GM19397 (cell line): Measurements from ENCODE around the gene NGEF.

Source experiments
- ATAC-seq: cut with Tn5 transposase; IDR thresholded peaks from one replicate; pipeline ENCODE4 v1.9.1; 2021; ENCODE audit warnings: mild to moderate bottlenecking, moderate library complexity; ENCODE audit not compliant: unreplicated experiment

The NGEF gene

DNA sequence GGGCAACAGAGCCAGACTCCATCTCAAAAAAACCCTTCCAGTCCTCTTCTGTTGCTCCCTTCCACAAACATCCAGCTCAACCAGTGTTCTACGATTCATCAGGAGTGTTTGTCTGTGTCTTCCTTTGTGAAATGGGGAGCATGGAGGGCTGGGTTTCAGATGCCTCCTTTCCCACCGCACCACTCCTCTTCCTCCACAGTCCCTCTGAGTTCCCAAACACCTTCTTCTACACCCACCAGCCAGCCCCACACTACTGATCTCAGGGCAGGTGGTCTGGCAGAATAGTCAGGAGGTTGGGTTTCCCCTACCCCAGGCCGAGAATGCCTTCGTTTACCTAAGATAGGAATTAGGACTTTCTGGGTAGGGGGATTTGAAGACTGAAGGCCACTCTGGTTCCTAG lies 36.9 kb downstream of the NGEF start:
- no peak for ATAC-seq

DNA sequence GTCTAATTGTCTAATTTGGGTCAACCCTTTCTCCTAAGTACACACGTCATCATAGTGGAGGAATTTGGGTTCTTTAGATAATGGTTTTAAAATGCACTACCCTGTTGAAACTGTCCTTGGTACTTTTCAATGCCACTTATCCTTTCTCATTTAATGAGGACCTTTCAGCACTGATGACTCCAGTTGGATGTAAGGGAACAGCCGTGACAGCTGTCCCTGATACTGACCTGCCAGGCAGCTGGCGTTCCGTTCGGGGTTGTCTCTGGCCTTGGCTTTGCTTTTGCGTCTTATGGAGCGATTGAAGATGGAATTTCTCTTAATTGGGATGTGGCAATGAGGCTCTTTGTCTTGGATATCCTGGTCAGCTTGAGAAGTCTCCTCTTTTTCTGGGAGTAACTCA lies 38.7 kb downstream of the NGEF start:
- no peak for ATAC-seq

DNA sequence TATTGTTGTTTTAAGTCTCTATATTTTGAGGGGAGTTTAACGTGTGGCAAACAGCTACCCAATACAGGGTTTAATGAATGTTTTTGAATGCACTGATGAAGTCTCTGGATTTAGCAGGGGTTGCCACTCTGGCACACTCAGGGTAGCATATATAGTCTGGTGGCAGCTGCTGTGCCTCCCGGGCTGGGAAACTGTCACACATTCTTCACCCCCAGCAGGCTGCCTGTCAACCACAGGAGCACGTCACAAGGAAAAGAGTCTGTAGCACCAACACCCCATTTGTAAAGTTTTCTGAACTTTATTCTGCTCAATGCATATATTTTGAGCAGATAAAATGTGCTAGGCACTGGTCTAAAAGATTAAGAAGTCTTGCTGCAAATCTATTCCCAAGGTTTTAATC lies 39.3 kb downstream of the NGEF start:
- no peak for ATAC-seq

- no peak for ATAC-seq
Observed at GRCh38 chr2:232973011-232973735, 39.9 kb downstream of the NGEF start.

DNA sequence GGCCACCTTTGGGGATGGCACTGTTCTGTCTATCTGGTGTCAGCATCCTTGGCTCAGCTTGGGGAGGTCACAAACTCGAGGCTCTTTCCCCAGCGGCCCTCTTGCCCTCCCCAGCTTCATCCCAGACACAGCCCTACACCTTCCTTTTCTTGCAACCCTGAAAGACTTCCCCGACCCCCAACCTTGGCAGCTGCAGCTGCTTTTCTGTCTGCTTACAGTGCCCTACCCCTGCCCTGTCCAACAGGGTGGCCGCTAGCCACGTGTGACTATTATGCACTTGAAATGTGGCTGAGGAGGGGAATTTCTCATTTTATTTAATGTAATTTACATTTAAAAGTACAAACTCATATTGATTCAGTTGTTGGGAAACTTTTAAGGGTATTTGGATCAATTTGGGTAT lies 41.3 kb downstream of the NGEF start:
- ATAC-seq, result no peak

DNA sequence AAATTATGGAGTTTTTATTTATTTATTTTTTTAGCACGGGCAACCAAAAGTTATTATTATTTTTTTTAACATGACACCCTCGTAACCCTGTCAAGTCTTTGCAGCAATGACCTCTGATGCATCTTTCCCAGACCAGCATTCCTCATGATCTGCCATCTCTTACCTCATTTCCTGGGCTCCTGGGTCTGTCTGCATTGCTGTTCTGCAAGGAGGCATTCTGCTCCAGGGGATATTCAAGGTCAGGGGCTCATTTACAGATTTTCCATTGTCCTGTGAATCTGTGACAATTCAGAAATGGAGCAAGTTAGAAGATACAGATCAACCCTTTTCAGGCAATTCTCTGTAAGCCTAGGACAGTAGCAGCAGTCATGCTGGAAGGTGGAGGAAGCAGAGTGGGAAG lies 43.0 kb downstream of the NGEF start:
- no peak for ATAC-seq

DNA sequence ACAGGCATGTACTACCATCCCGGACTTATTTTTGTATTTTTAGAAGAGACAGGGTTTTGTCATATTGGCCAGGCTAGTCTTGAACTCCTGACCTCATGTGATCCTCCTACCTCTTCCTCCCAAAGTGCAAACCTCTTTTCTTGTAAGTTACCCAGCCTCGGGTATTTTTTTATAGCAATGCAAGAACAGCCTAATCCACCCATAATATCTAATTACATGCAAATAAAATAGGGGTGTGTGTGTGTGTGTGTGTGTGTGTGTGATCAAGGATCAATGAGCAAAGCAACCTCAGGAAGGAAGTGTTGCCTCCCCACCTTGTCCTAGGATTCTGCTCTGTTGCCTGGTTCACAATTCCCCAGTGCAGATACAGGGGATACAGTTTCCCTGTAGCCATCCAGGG lies 45.6 kb downstream of the NGEF start:
- ATAC-seq, result no peak

DNA sequence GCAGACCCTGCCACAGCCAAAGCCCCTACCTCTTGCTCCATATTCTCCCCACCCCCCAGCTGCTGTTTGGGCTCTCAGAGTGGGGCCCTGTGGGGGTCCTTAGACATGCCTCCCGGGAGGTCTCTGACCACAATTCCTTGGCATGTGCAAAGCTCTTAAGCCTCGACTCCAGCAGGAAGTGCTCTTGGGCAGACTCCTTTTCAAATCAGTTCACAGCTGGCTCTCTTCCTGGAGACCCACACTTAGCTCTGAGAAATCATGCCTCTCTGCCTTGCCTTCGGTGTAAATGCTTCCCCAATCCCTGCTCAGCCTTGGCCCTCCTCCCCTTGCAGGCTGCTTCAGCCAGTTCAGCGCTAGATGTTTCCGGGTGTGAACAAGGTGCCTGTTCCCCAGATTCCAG lies 46.9 kb downstream of the NGEF start:
- ATAC-seq, result no peak

- no peak for ATAC-seq
Observed at GRCh38 chr2:232963913-232964312, 49.1 kb downstream of the NGEF start.

DNA sequence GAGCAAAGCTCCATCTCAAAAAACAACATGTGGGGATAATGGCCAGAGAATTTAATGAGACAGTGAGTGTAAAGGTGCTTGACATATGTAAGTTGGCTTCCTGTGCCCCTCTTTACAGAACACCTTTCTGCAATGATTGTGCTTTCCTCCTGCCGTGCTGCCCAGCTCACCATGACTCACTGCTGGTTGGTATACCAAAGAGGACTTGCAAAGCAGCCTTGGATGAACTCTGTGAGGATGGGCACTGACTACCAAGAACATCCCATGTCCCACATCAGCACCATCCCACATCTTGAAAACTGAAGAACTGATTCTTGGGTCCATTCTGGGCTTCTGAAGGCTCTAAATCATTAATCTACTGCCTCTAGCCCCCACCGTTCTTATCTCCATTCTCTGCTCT lies 52.2 kb downstream of the NGEF start:
- no peak for ATAC-seq

DNA sequence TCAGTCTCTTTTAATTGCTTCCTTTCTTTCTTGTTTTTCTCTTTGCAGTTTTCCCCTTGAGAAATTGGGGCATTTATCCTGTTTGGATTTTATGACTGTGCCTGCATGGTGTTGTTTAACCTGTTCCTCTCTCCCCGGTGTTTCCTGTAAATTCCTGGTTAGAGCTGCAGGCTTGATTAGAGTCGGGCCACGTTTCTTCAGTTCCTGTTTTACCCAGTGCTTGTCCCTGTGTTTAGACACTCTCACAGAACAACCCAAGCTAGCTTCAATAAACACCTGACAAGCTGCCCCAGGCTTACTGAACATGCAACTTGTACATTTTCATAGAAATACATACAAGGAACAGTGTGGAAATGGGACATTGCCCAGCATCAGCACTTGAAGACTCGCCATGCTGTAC lies 53.9 kb downstream of the NGEF start:
- ATAC-seq, result no peak

GRCh38 chr2:232957657-232958090 lies 55.4 kb downstream of the NGEF start:
- ATAC-seq, result no peak

DNA sequence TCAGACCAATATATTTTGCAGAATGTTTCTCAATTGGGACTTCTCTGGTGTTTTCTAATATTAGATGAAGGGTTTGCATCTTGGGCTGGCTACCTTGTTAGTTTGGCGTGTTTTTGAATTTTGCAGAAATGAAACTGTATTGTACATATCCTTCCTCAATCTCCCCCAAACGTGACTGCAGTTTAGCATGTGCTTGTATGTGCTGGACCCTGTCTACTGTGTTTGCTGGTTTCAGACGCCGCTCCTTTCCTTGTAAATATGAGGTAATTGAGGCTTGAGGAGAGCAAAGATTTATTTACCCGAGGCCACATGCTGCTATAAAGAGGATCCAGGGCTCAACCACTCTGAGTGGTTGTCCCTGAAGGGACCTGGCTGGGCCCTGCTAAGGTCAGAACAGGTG lies 57.2 kb downstream of the NGEF start:
- no peak for ATAC-seq

DNA sequence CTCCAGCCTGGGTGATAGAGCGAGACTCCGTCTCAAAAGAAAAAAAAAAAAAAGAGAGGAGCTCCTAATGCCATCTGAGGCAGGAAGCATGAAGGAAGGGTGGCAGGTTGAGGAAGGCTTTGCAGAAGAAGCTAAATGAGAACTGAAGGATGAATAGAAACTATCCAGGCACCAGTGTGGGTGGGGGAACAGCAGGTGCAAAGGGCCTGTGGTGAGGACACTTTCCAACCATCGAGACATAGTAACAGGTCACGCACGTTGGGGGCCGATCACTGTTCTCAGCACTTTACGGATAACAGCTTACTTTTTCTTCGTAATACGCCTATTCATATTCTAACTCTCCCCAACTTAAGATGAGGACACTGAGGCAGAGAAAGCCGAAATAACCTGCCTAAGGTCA lies 58.4 kb downstream of the NGEF start:
- no peak for ATAC-seq

DNA sequence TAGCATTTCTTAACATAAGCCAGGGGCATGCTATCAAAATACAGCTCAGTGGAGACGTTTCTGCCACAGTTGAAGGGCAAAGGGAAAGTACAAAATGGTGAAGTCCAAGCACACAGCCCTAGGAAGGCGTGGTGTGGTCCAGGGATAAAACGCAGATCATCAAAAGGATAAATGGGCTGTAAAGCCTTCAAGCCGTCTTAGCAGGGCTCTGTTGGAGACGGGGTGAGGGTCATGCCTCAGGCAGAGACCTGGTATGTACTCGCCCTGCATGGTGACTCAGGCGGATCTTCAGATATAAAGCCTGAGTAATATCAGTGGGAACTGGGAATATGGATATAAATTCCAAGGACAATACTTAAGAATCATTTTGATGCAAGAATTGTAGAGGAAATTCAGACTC lies 61.2 kb downstream of the NGEF start:
- ATAC-seq, result no peak

- no peak for ATAC-seq
Observed at GRCh38 chr2:232951181-232951580, 61.9 kb downstream of the NGEF start.

GRCh38 chr2:232950751-232951150 lies 62.3 kb downstream of the NGEF start:
- no peak for ATAC-seq

DNA sequence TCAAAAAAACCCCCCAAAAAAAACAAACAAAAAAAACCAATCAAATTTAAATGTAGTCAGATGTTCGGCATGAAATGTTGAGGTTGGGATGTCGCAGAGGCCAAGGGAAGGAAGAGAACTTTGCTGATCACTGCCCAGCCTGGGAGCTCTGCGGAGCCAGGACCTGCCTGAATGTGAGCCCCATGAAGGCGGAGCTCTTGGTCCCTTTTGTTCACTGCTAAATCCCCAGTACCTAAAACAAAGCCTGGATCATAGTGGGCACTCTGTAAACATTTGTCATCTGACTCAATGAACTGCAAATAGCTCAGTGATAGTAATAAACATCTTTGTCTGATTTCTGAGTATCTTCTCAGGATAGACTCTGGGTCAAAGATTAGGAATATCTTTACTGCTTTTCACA lies 64.0 kb downstream of the NGEF start:
- no peak for ATAC-seq

DNA sequence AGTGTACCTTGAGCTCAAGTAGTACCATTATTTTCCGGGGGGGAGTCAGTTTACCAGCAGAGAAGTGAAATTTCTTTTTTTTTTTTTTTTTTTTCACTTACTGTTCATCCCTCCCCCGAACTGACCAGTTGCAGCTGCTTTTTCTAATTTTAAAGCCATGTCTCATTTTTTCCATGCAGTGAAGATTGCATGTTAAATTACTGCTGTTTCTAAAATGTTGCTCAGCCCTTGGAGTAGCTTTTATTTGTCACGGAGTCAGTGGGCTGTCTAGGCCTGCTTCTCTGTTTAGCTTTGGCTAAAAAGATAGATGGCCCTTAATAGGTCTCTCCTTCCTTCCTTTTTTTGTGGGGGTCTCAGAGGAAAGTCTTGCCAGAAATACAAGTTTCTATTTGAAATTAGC lies 70.2 kb downstream of the NGEF start:
- ATAC-seq, result no peak

DNA sequence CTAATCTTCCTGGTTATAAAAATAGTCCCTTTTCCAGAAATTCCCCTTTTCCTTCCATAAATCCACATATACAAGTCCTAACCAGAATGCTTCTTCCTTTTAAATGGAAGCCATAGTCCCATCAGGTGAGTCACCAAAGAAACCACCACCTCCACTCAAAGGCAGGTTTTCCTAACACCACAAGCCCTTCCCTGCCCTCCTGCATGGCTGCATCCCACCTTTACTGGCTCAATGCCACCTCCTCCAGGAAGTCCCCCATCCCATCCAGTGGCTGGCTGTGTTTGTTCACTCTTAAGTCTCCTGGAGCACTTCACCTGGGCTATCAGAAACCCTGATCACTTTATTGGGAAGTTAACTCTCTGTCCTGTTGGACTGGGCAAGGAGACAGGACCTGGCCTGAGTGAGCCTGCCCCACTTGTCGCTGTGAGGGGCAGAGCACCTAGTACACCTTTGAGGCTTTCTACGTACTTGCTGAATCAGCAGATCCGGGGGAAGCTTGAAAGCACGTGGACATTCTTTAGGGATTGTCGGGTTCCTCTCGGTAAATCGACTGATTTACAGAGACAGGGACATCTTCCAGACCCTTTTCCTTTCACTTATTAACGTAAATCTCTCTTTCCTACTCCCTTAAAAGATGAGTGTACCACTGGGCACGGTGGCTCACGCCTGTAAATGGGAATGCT lies 71.0 kb downstream of the NGEF start:
- ATAC-seq, result no peak

DNA sequence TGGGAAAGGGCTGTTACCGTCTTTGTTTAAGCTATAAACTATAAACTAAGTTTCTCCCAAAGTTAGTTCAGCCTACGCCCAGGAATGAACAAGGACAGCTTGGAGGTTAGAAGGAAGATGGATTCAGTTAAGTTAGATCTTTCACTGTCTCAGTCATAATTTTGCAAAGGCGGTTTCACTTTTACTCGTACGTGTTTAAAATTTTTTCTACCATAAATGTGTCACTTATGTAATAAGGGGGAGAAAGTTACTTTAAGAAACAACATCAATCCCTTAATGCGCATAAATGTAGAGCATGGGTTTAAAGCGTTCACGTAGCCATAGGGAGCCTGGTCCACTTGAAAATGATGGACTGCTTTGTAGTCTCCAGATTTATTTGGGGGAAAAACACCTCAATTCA lies 71.7 kb downstream of the NGEF start:
- ATAC-seq, result no peak

DNA sequence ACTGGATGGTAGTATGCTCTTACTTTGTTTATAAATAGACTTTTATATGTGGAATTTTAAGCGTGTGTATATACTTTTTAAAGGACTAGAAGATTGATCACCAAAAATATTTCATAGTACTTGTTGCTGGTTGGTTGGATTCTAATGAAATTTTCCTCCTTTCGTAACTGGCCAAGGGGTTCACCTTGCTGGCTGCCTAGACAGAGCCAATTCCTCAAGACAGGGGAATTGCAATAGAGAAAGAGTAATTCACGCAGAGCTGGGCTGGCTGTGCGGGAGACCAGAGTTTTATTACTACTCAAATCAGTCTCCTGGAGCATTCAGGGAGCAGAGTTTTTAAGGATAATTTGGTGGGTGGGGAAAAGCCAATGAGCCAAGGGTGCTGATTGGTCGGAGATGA lies 72.3 kb downstream of the NGEF start:
- no peak for ATAC-seq
